ENCODE data around the gene ARHGAP18. TPM values are rescaled to one million over a fixed set of nuclear protein-coding genes. Genes with fewer than 3 reads are reported as not detected.

The ARHGAP18 gene
- total RNA-seq, 1 donor from 2014 or later: 16.3 TPM

DNA sequence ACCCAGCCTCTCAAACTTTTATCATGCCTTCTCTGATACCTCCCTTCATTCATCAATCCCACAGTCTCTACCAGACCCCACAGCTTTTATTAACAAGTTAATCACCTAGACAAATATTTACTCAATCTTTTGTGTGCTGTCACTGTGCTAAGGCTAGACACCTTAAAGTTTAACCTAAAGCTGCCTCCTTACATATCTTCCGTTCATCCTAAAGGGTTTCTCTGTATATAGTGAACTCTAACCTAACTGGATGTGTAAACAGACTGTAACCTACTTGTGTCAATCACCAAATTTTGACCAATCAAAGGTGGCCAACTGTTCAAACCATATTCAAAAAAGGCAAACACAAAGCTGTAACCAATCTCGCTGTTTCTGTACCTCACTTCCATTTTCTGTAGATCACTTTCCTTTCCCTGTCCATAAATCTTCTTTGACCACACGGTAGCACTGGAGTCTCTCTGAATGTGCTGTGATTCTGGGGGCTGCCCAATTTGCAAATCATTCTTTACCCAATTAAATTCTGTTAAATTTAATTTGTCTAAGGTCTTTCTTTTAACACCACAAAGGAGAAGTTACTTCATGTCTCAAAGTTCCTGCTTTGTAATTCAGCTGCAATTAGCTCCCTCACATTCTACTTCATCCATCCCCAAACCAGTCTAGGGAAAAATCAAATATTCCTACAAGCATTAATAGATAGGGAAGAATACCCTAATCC is 72.5 kb downstream of the ARHGAP18 start:
- TF ChIP-seq, protein P1, sequence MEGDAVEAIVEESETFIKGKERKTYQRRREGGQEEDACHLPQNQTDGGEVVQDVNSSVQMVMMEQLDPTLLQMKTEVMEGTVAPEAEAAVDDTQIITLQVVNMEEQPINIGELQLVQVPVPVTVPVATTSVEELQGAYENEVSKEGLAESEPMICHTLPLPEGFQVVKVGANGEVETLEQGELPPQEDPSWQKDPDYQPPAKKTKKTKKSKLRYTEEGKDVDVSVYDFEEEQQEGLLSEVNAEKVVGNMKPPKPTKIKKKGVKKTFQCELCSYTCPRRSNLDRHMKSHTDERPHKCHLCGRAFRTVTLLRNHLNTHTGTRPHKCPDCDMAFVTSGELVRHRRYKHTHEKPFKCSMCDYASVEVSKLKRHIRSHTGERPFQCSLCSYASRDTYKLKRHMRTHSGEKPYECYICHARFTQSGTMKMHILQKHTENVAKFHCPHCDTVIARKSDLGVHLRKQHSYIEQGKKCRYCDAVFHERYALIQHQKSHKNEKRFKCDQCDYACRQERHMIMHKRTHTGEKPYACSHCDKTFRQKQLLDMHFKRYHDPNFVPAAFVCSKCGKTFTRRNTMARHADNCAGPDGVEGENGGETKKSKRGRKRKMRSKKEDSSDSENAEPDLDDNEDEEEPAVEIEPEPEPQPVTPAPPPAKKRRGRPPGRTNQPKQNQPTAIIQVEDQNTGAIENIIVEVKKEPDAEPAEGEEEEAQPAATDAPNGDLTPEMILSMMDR (IDR thresholded peaks at IDR 0.05; ENCODE audit: insufficient read depth, low read length, poor library complexity, severe bottlenecking): no peak
- H3K36me3 ChIP-seq (ENCODE audit: control insufficient read depth, insufficient read depth, low read length): no peaks in the 10 kb centered on the region
- H3K4me3 ChIP-seq (ENCODE audit: low read depth, low read length): no peak overlapping the region
- no peaks in the 10 kb centered on the region for H3K27me3 ChIP-seq (ENCODE audit: control insufficient read depth, insufficient read depth, low read length)
- DNase-seq (ENCODE audit: low read depth): no peak

DNA sequence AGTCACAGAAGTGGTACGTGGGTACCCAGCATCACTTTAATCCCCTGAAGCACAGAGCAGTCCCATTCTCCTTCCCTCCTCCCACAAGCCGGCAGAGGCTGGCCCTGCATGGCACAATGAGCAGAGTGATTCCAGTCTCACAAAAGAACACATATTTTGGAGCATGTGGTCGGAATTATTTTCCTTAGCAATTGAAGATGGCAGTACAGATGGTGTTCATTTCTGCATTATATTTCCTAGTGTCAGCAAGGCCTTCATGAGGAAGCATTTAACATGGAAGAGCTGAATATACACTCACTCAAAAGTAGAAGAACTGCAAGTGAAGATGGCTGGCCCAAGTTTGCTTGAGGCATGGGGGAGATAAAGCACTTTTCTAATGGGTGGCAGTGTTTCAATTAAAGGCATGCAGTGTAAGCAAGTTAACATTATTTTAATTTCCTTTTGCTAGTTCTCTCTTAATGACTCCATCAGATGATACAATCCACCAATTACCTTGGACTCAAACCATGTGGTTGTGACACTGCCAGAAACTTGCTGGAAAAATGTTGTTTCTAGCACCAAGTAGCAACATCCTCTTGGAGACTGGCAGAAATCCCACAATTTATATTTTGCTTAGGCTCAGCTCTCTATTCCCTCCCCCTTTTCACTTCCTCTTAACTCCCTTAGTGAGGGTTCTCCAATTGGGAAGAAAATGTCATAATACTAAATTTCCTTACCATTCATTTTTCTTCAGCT is 74.4 kb downstream of the ARHGAP18 start:
- DNase-seq (ENCODE audit: low read depth): no peak

DNA sequence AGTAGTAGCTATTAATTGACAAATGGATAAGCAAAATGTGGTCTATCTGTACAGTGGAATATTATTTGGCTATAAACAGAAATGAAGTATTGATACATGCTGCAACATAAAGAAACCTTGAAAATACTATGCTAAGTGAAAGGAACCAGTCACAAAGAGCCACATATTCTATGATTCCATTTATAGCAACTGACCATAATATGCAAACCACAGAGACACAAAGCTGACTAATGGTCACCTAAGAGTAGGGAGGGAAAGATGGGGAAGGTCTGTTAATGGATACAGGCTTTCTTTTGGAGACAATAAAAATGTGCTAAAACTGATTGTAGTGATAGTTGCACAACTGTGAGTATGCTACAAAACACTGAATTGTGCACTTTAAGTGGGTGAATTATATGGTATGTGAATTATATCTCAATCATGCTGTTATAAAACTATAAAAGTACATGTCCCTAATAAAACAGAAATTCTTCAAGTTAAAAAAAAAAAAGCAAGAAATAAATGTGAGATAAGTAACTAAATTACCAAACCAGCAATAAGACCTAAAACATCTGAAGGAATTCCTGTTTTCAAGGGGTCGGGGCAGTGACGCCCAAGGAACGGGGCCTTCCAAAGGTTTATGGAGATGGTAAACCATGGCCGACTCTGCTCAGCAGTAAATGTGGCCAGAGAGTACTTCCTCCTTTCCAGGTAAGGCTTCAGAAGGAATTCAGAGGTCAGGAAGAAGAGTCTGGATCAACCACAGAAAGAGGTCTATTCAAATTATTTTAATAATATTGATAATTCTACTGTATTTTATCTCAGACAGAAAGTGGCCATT is 75.4 kb downstream of the ARHGAP18 start:
- no peaks in the 10 kb centered on the region for H3K36me3 ChIP-seq (ENCODE audit: control insufficient read depth, insufficient read depth, low read length)
- no peak for DNase-seq (ENCODE audit: low read depth)
- TF ChIP-seq, protein P1 (IDR thresholded peaks at IDR 0.05; ENCODE audit: insufficient read depth, low read length, poor library complexity, severe bottlenecking): no peak

More for the DNA sequence above, 74.4 kb downstream of the ARHGAP18 start:
- no peak overlapping the region for H3K4me3 ChIP-seq (ENCODE audit: low read depth, low read length)
- H3K27me3 ChIP-seq (ENCODE audit: control insufficient read depth, insufficient read depth, low read length): no peaks in the 10 kb centered on the region
- TF ChIP-seq, protein P1 (IDR thresholded peaks at IDR 0.05; ENCODE audit: insufficient read depth, low read length, poor library complexity, severe bottlenecking): no peak
- H3K36me3 ChIP-seq (ENCODE audit: control insufficient read depth, insufficient read depth, low read length): no peaks in the 10 kb centered on the region

DNA sequence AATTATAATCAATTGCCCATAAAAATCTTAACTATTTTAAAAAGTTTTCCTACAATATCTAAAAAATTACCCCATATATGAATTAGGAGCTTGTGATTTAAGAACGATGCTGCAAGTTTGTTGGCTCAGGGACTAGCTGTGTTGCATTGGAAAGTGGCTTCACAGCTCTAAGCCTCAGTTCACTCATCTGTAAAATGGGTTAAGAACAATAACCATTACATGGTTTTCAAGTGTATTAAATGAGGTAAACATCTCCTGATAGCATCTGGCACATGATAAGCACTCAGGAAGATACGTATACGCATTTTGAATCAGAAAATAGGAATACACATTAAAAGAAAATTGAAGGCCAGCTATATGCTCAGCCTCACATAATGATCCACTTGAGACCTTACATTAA is 76.4 kb downstream of the ARHGAP18 start:
- DNase-seq (ENCODE audit: low read depth): no peak
- Histone ChIP-seq H3K27me3 (ENCODE audit: control insufficient read depth, insufficient read depth, low read length) (no peaks in the 10 kb centered on the region), H3K4me3 (ENCODE audit: low read depth, low read length) (no peak overlapping the region), H3K36me3 (ENCODE audit: control insufficient read depth, insufficient read depth, low read length) (no peaks in the 10 kb centered on the region)
- TF ChIP-seq, protein P1 (IDR thresholded peaks at IDR 0.05; ENCODE audit: insufficient read depth, low read length, poor library complexity, severe bottlenecking): no peak

More for the DNA sequence above, 75.4 kb downstream of the ARHGAP18 start:
- Histone ChIP-seq H3K27me3 (ENCODE audit: control insufficient read depth, insufficient read depth, low read length) (no peaks in the 10 kb centered on the region), H3K4me3 (ENCODE audit: low read depth, low read length) (no peak overlapping the region)

GRCh38 chr6:129632172-129632613 is 77.8 kb downstream of the ARHGAP18 start:
- Histone ChIP-seq H3K36me3 (ENCODE audit: control insufficient read depth, insufficient read depth, low read length) (no peaks in the 10 kb centered on the region), H3K27me3 (ENCODE audit: control insufficient read depth, insufficient read depth, low read length) (no peaks in the 10 kb centered on the region), H3K4me3 (ENCODE audit: low read depth, low read length) (no peak overlapping the region)
- no peak for DNase-seq (ENCODE audit: low read depth)
- TF ChIP-seq, protein P1 (IDR thresholded peaks at IDR 0.05; ENCODE audit: insufficient read depth, low read length, poor library complexity, severe bottlenecking): no peak

Measured in kidney epithelial cell (primary cell).